OCI-LY7 (cell line): ENCODE data around the gene EXOSC10.

Source experiments
- EZH2phosphoT487 ChIP-seq: fragments of 200-600 bp; sonication (generic); IDR thresholded peaks from 2 replicates; pipeline ENCODE4 v1.6.1; 2018; ENCODE audit warnings: low read depth, borderline replicate concordance, mild to moderate bottlenecking, mixed run types, antibody characterized with exemption, low read length, moderate library complexity, mixed read lengths
- TF ChIP-seq, protein P1 (sequence below): fragments of 200-600 bp; sonication (generic); conservative IDR thresholded peaks from 2 replicates; pipeline ENCODE4 v1.5.1; 2014; ENCODE audit warnings: mild to moderate bottlenecking, antibody characterized with exemption, low read length, moderate library complexity, mixed read lengths

DNA sequence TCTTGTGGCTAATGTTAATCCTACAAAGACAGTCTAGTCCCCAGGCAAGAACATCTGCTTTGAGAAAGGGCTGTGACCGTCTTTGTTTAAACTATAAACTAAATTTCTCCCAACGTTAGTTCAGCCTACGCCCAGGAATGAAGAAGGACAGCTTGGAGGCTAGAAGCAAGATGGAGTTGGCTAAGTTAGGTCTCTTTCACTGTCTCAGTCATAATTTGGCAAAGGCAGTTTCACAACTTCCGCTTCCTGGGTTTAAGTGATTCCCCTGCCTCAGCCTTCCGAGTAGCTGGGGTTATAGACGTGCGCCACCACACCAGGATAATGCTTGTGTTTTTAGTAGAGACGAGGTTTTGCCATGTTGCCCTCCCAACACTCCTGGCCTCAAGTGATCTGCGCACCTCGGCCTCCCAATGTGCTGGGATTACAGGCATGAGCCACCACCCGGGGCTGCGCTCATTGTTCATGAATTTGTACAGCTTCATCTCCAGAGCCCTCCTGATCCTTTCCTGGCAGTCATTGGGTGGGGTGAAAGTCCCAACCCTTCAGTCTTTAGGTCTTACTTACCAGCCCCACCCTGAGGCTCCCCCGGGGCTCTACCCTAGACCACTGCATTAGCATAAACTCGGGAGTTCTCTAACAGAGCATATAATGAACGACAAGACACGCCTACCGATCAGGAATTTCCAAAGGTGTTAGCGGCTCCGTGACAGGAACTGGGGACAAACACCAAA is 47.7 kb downstream of the EXOSC10 start:
- TF ChIP-seq, protein P1, sequence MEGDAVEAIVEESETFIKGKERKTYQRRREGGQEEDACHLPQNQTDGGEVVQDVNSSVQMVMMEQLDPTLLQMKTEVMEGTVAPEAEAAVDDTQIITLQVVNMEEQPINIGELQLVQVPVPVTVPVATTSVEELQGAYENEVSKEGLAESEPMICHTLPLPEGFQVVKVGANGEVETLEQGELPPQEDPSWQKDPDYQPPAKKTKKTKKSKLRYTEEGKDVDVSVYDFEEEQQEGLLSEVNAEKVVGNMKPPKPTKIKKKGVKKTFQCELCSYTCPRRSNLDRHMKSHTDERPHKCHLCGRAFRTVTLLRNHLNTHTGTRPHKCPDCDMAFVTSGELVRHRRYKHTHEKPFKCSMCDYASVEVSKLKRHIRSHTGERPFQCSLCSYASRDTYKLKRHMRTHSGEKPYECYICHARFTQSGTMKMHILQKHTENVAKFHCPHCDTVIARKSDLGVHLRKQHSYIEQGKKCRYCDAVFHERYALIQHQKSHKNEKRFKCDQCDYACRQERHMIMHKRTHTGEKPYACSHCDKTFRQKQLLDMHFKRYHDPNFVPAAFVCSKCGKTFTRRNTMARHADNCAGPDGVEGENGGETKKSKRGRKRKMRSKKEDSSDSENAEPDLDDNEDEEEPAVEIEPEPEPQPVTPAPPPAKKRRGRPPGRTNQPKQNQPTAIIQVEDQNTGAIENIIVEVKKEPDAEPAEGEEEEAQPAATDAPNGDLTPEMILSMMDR = no peak
- no peak for TF ChIP-seq EZH2phosphoT487
